ENCODE measurements around the gene APC2. TPM values are rescaled to one million over a fixed set of nuclear protein-coding genes. Genes with fewer than 3 reads are reported as not detected.

APC2 gene
- polyA plus RNA-seq, 1 experiment: 0.07 TPM

DNA sequence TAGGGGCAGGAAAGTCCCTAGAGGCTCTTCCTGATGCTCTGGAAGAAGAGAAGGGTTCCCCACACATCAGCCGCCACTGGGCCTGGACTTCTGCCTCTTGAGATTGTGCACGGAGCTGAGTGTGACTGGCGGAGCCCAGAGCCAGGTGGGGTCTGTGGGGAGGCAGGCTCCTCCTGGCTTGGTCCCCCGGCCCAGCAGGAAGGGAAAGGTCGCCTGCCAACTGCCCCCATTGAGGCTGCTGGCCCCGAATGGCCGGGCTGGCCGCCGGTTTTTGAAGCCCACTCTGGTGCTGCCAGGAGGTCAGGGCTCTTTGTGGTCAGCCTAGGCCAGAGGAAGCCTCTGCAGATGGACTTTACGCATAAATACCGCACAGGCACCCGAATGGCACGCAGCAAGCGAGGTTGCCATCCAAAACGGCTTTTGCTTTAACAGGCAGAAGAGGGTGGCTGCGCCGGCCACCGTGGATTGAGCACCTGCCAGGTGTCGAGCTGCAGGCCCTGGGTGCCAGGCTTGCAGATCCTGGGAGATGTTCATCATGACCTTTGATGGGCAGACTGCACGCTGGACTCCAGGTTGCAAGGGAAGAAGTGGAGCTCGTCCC lies 37.5 kb upstream of the APC2 start:
- POLR2A ChIA-PET: no interaction called here
- TF ChIP-seq, protein P1, sequence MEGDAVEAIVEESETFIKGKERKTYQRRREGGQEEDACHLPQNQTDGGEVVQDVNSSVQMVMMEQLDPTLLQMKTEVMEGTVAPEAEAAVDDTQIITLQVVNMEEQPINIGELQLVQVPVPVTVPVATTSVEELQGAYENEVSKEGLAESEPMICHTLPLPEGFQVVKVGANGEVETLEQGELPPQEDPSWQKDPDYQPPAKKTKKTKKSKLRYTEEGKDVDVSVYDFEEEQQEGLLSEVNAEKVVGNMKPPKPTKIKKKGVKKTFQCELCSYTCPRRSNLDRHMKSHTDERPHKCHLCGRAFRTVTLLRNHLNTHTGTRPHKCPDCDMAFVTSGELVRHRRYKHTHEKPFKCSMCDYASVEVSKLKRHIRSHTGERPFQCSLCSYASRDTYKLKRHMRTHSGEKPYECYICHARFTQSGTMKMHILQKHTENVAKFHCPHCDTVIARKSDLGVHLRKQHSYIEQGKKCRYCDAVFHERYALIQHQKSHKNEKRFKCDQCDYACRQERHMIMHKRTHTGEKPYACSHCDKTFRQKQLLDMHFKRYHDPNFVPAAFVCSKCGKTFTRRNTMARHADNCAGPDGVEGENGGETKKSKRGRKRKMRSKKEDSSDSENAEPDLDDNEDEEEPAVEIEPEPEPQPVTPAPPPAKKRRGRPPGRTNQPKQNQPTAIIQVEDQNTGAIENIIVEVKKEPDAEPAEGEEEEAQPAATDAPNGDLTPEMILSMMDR (IDR thresholded peaks at IDR 0.05; ENCODE audit: insufficient read depth, low read depth, low read length): no peak
- H3K27me3 ChIP-seq (ENCODE audit: control insufficient read depth, insufficient read depth, low read length): no peaks in the 10 kb centered on the region
- no peak for DNase-seq (ENCODE audit: low read depth)
- H3K36me3 ChIP-seq (ENCODE audit: control insufficient read depth, insufficient read depth, low read length): peaks cover 16% of the 10 kb centered on the region
- H3K4me3 ChIP-seq (ENCODE audit: low read depth, low read length): no peak overlapping the region
- CTCF ChIA-PET: no interaction called here

DNA sequence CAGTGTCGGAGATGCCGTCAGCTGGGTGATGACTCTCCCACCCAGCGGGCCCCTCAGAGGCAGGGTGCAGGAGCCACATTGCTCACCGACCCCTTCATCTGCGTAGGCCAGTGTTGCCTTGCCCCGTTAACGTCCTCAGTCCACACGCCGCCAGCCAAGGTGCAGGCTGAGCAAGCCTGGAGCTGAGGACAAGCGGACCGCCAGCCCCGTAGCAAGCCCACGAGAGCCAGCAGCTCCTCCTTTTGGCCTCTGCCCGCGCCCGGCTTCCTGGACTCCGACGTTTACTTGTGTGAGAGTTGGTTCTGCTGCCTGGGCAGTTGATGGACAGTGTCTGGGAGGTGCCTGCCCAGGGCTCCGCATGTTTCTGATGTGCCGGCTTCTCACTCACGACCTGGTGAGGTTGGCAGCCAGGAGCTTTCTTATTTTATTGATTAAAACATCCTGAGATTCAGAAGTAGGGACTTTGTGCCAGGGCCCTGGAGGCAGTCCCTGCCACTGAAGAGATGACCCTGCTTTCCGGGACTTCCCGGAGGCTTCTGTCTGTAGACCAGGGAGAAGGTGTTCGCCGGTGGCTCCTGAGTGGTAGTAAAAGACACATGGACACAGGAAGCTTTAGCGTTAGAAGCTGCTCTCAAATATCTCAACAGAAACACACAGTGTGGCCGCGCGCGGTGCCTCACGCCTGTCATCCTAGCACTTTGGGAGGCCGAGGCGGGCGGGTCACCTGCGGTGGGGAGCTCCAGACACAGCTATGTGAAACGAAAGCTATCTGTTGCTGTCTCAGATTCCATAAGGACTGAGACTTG lies 36.7 kb upstream of the APC2 start:
- TF ChIP-seq, protein P1 (IDR thresholded peaks at IDR 0.05; ENCODE audit: insufficient read depth, low read depth, low read length): no peak
- CTCF ChIA-PET: interaction anchor here (1.6 kb wide), 1 partner anchor 36 kb away, joined by 4 read pairs; no protein-coding TSS in a partner anchor
- Histone ChIP-seq H3K27me3 (ENCODE audit: control insufficient read depth, insufficient read depth, low read length) (no peaks in the 10 kb centered on the region), H3K36me3 (ENCODE audit: control insufficient read depth, insufficient read depth, low read length) (peaks cover 18% of the 10 kb centered on the region), H3K4me3 (ENCODE audit: low read depth, low read length) (no peak overlapping the region)
- POLR2A ChIA-PET: no interaction called here
- DNase-seq (ENCODE audit: low read depth): no peak

DNA sequence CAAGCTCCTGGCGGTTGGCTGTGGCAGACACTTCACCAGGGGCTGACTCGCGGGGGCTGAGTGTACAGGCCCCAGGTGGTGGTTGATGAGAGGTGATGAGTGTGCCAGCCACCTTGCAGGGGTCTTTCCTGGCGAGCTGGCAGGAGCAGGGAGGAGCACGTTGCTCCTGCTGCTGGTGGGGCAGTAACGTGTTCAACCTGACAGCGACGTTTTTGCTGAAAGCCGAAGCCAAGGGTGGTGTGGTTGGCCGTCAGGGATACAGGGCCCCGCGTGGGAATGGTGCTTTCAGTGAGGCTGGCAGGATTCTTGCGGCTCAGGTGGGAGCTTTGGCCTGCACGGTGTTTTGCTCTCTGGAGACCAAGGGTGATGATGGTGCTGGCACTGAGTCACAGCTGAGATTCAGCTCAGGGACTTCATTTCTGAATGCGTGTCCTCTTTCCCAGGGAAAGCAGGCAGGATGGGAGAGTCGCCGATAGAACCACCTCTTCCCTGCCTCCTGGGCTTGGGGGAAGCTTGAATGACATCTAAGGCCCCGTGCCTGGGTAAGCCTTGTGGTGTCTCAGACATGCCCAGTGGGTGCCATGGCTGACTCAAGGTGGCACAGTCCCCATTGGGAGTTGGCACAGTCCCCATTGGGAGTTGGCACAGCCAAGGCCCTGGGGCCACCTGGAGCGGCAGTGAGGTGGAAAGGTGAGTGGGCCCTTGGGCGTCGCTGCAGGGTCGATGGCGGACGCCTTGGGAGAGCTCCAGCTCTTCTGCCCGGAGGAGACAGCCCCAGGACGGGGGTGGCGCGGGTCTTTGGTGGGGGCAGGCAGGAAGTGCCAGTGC lies 33.7 kb upstream of the APC2 start:
- no peak overlapping the region for H3K4me3 ChIP-seq (ENCODE audit: low read depth, low read length)
- no peak for DNase-seq (ENCODE audit: low read depth)
- CTCF ChIA-PET: interaction anchor here (0.8 to 1.4 kb wide), 3 partner anchors 21 to 172 kb away, joined by 4 to 8 read pairs (median 4); no protein-coding TSS in a partner anchor
- TF ChIP-seq, protein P1 (IDR thresholded peaks at IDR 0.05; ENCODE audit: insufficient read depth, low read depth, low read length): no peak
- POLR2A ChIA-PET: no interaction called here
- H3K27me3 ChIP-seq (ENCODE audit: control insufficient read depth, insufficient read depth, low read length): no peaks in the 10 kb centered on the region
- H3K36me3 ChIP-seq (ENCODE audit: control insufficient read depth, insufficient read depth, low read length): peaks cover 27% of the 10 kb centered on the region

GRCh38 chr19:1417145-1417544 lies 32.8 kb upstream of the APC2 start:
- TF ChIP-seq, protein P1 (IDR thresholded peaks at IDR 0.05; ENCODE audit: insufficient read depth, low read depth, low read length): no peak
- DNase-seq (ENCODE audit: low read depth): no peak
- Histone ChIP-seq H3K4me3 (ENCODE audit: low read depth, low read length) (no peak overlapping the region), H3K36me3 (ENCODE audit: control insufficient read depth, insufficient read depth, low read length) (peaks cover 35% of the 10 kb centered on the region), H3K27me3 (ENCODE audit: control insufficient read depth, insufficient read depth, low read length) (no peaks in the 10 kb centered on the region)
- ChIA-PET CTCF (interaction anchor here (1.4 to 2.0 kb wide), 2 partner anchors 15 to 20 kb away, joined by 4 to 8 read pairs; no protein-coding TSS in a partner anchor), POLR2A (no interaction called here)
